ENCODE data around the gene MYO7B. TPM values are rescaled to one million over a fixed set of nuclear protein-coding genes. Genes with fewer than 3 reads are reported as not detected.

MYO7B gene
- total RNA-seq, 4 donors from 2014 or later: 214 to 1,039 (median 594) TPM

GRCh38 chr2:127683757-127684156, 148.3 kb downstream of the MYO7B start:
- H3K4me1 ChIP-seq: peaks cover 0 to 20% (median 0%) of the 10 kb centered on the region in 4 donors
- no peaks in the 10 kb centered on the region for H3K36me3 ChIP-seq
- H3K9me3 ChIP-seq: no peaks in the 10 kb centered on the region
- DNase-seq: no peak
- no peak for TF ChIP-seq CTCF (IDR thresholded peaks at IDR 0.05)
- no peak for TF ChIP-seq POLR2A (IDR thresholded peaks at IDR 0.05)
- H3K27ac ChIP-seq: no peak overlapping the region
- no peaks in the 10 kb centered on the region for H3K27me3 ChIP-seq
- H3K4me3 ChIP-seq: no peak overlapping the region

- no peak overlapping the region for H3K4me3 ChIP-seq
- no peaks in the 10 kb centered on the region for H3K36me3 ChIP-seq
- H3K27me3 ChIP-seq: no peaks in the 10 kb centered on the region
- DNase-seq: no peak
- H3K9me3 ChIP-seq: peaks cover 0 to 3% (median under 1%) of the 10 kb centered on the region in 4 donors
- H3K27ac ChIP-seq: no peak overlapping the region
- TF ChIP-seq POLR2A (IDR thresholded peaks at IDR 0.05) (no peak), CTCF (IDR thresholded peaks at IDR 0.05) (no peak)
- peaks cover 0 to 20% (median 0%) of the 10 kb centered on the region in 4 donors for H3K4me1 ChIP-seq
These were observed 150.1 kb downstream of the MYO7B start for GRCh38 chr2:127685410-127686080.

Other genes with a start within 250 kb of the MYO7B start
- gene ERCC3, start 241.5 kb upstream of the MYO7B start, total RNA-seq: 100 to 1,000 TPM in 1 of 4 donors, 10 to 100 TPM in 3; 25.9 to 293 (median 57.8) TPM
- 10 to 100 TPM; 38.8 to 70.2 (median 52.0) TPM for gene MAP3K2, start 147.7 kb upstream of the MYO7B start, total RNA-seq
- 1 to 10 TPM in 3 of 4 donors, not detected in 1; 1.3 to 6.3 (median 1.6) TPM for gene PROC, start 117.3 kb upstream of the MYO7B start, total RNA-seq
- gene IWS1, start 9.2 kb upstream of the MYO7B start, total RNA-seq: 100 to 1,000 TPM in 1 of 4 donors, 10 to 100 TPM in 3; 39.6 to 189 (median 54.6) TPM
- gene GPR17, start 110.5 kb downstream of the MYO7B start, total RNA-seq: not detected
- gene LIMS2, start 139.8 kb downstream of the MYO7B start, total RNA-seq: 10 to 100 TPM in 3 of 4 donors, 1 to 10 TPM in 1; 7.7 to 95.7 (median 21.9) TPM
- gene SFT2D3, start 165.8 kb downstream of the MYO7B start, total RNA-seq: 10 to 100 TPM in 1 of 4 donors, 1 to 10 TPM in 3; 5.8 to 12.4 (median 8.8) TPM

Data from Peyer's patch (tissue), 4 donors.